Lower leg skin (tissue), 3 donors: Measurements from ENCODE around the gene TSC2.
"Not testable (repeated sequence)": the region's sequence is repeated elsewhere in the genome, so short reads cannot be mapped to it uniquely, and the experiment has no call there.

Experiments used
- POLR2A ChIP-seq, 2 donors: fragments of 450-650 bp; IDR thresholded peaks; one replicate each; pipeline ENCODE4 v1.6.1; 2016 to 2017; ENCODE audit warnings: antibody characterized with exemption in 2 of 2, mild to moderate bottlenecking in 1 of 2, moderate library complexity in 1 of 2
- TF ChIP-seq, protein P1 (sequence below), 3 donors: fragments of 450-650 bp; IDR thresholded peaks; one replicate each; pipeline ENCODE4 v1.5.1; 2016; ENCODE audit warnings: antibody characterized with exemption in 3 of 3, mild to moderate bottlenecking in 3 of 3, moderate library complexity in 2 of 3

GRCh38 chr16:2122934-2123683 lies 75.3 kb downstream of the TSC2 start:
- TF ChIP-seq, protein P1, sequence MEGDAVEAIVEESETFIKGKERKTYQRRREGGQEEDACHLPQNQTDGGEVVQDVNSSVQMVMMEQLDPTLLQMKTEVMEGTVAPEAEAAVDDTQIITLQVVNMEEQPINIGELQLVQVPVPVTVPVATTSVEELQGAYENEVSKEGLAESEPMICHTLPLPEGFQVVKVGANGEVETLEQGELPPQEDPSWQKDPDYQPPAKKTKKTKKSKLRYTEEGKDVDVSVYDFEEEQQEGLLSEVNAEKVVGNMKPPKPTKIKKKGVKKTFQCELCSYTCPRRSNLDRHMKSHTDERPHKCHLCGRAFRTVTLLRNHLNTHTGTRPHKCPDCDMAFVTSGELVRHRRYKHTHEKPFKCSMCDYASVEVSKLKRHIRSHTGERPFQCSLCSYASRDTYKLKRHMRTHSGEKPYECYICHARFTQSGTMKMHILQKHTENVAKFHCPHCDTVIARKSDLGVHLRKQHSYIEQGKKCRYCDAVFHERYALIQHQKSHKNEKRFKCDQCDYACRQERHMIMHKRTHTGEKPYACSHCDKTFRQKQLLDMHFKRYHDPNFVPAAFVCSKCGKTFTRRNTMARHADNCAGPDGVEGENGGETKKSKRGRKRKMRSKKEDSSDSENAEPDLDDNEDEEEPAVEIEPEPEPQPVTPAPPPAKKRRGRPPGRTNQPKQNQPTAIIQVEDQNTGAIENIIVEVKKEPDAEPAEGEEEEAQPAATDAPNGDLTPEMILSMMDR (IDR thresholded peaks at IDR 0.05): not testable (repeated sequence)
- not testable (repeated sequence) for TF ChIP-seq POLR2A (IDR thresholded peaks at IDR 0.05)
